SK-N-SH (cell line): ENCODE measurements around the gene EBP. TPM values are rescaled to one million over a fixed set of nuclear protein-coding genes. Genes with fewer than 3 reads are reported as not detected.

Experiments used
- CTCF ChIA-PET: fragments of 300-600, 350-600 bp; formaldehyde crosslinking; extraction: SDS; loops from one replicate; lab custom pipeline; 2021; lab: Yijun Ruan, JAX
- POLR2A ChIA-PET: fragments of 350-600 bp; sonication (Branson Sonifier 250); formaldehyde crosslinking; extraction: SDS; loops from one replicate; lab custom pipeline; 2020; ENCODE audit warnings: antibody characterized with exemption, inconsistent platforms; lab: Yijun Ruan, JAX
- DNase-seq: peaks from one replicate; pipeline ENCODE4 v3.0.0; 2012
- H2AFZ ChIP-seq: fragments of 200-600 bp; sonication (generic); 2 replicates; pipeline ENCODE4 v1.8.1; 2016; ENCODE audit warnings: antibody characterized with exemption, mild to moderate bottlenecking, low read depth
- H3F3A ChIP-seq: fragments of 200-600 bp; sonication (generic); replicated peaks from 2 replicates; pipeline ENCODE3; 2016; ENCODE audit warnings: antibody characterized with exemption, mild to moderate bottlenecking; ENCODE audit not compliant: insufficient read depth
- H3K27ac ChIP-seq, 2 experiments: fragments of 200-500 bp in 1 of 2; fragments of 200-600 bp in 1 of 2; sonication (Bioruptor generic) in 1 of 2; sonication (generic), shearing (Covaris generic) in 1 of 2; 2 replicates each; pipeline versions ENCODE4 v1.5.1 to v1.6.1; 2014 to 2016; ENCODE audit warnings: low read depth in 2 of 2, inconsistent platforms in 1 of 2, low read length in 1 of 2, mild to moderate bottlenecking in 1 of 2, mixed read lengths in 1 of 2
- H3K27me3 ChIP-seq: fragments of 200-600 bp; sonication (generic), shearing (Covaris generic); 2 replicates; pipeline ENCODE4 v1.6.1; 2016; ENCODE audit warnings: mixed run types; ENCODE audit not compliant: insufficient read depth
- H3K36me3 ChIP-seq, 2 experiments: fragments of 200-500 bp in 1 of 2; fragments of 200-600 bp in 1 of 2; sonication (Bioruptor generic) in 1 of 2; sonication (generic) in 1 of 2; replicated peaks in 1 of 2; 2 replicates each; pipeline versions ENCODE3 to v1.5.1; 2014 to 2016; ENCODE audit warnings: low read length in 1 of 2, mild to moderate bottlenecking in 1 of 2; ENCODE audit not compliant: insufficient read depth in 2 of 2, control insufficient read depth in 1 of 2
- H3K4me1 ChIP-seq, 2 experiments: fragments of 200-500 bp in 1 of 2; fragments of 200-600 bp in 1 of 2; sonication (Bioruptor generic) in 1 of 2; sonication (generic), shearing (Covaris generic) in 1 of 2; 2 replicates each; pipeline versions ENCODE4 v1.5.1 to v1.6.1; 2014 to 2016; ENCODE audit warnings: low read depth in 1 of 2, low read length in 1 of 2, mixed run types in 1 of 2; ENCODE audit not compliant: insufficient read depth in 2 of 2, control insufficient read depth in 1 of 2
- H3K4me2 ChIP-seq: fragments of 200-600 bp; sonication (generic), shearing (Covaris generic); 2 replicates; pipeline ENCODE4 v1.6.1; 2017; ENCODE audit warnings: mixed run types
- H3K4me3 ChIP-seq, 2 experiments: fragments of 200-500 bp in 1 of 2; fragments of 200-600 bp in 1 of 2; sonication (Bioruptor generic) in 1 of 2; sonication (generic), shearing (Covaris generic) in 1 of 2; 2 replicates each; pipeline versions ENCODE4 v1.5.1 to v1.8.1; 2014 to 2016; ENCODE audit warnings: low read depth in 2 of 2, inconsistent platforms in 1 of 2, low read length in 1 of 2, mild to moderate bottlenecking in 1 of 2, mixed read lengths in 1 of 2, moderate library complexity in 1 of 2
- H3K79me2 ChIP-seq: fragments of 200-600 bp; sonication (generic); 2 replicates; pipeline ENCODE4 v1.8.1; 2017; ENCODE audit warnings: mild to moderate bottlenecking; ENCODE audit not compliant: insufficient read depth
- H3K9ac ChIP-seq: fragments of 200-600 bp; sonication (generic); 2 replicates; pipeline ENCODE4 v1.6.1; 2017; ENCODE audit warnings: mixed run types
- H3K9me2 ChIP-seq: fragments of 200-600 bp; sonication (generic); 2 replicates; pipeline ENCODE4 v1.6.1; 2017; ENCODE audit warnings: mixed run types
- H3K9me3 ChIP-seq: fragments of 200-600 bp; sonication (generic); 2 replicates; pipeline ENCODE4 v1.6.1; 2017; ENCODE audit warnings: mixed run types, mild to moderate bottlenecking, moderate library complexity
- H4K20me1 ChIP-seq: fragments of 200-600 bp; sonication (generic); 2 replicates; pipeline ENCODE4 v1.6.1; 2017; ENCODE audit warnings: mild to moderate bottlenecking, mixed run types; ENCODE audit not compliant: insufficient read depth
- FOSL2 ChIP-seq: IDR thresholded peaks from 2 replicates; pipeline ENCODE4 v1.4.0; 2012; ENCODE audit warnings: low read depth, mild to moderate bottlenecking, moderate library complexity, borderline replicate concordance
- GABPA ChIP-seq: IDR thresholded peaks from 2 replicates; pipeline ENCODE4 v1.4.0; 2012; ENCODE audit warnings: low read depth, mild to moderate bottlenecking
- IRF3 ChIP-seq: fragments of 150-350 bp; IDR thresholded peaks from 2 replicates; pipeline ENCODE4 v1.6.1; 2016; ENCODE audit warnings: mild to moderate bottlenecking, low read depth, low read length
- JUND ChIP-seq: IDR thresholded peaks from 2 replicates; pipeline ENCODE4 v1.4.0; 2012
- MAX ChIP-seq: IDR thresholded peaks from 2 replicates; pipeline ENCODE4 v1.4.0; 2012; ENCODE audit warnings: low read depth
- MXI1 ChIP-seq: IDR thresholded peaks from 2 replicates; pipeline ENCODE4 v1.6.1; 2012; ENCODE audit warnings: mild to moderate bottlenecking, low read depth, low read length, improper control_type of control experiment
- RCOR1 ChIP-seq: fragments of 150-350 bp; IDR thresholded peaks from 2 replicates; pipeline ENCODE4 v1.6.1; 2017; ENCODE audit warnings: antibody characterized with exemption, low read length
- TCF12 ChIP-seq: IDR thresholded peaks from 2 replicates; pipeline ENCODE4 v1.4.0; 2012
- USF1 ChIP-seq: IDR thresholded peaks from 2 replicates; pipeline ENCODE4 v1.4.0; 2012; ENCODE audit warnings: low read depth, borderline replicate concordance
- WGBS: methylation state at CpG from one replicate; pipeline ENCODE4 v1.1.6; 2017; ENCODE audit warnings: low lambda C conversion rate; 5-methylcytosine and 5-hydroxymethylcytosine counted together
- polyA plus RNA-seq, 3 experiments: library from polyadenylated mRNA; depleted of rRNA; stranded (reverse); fragments of >200 nt; gene quantifications; 2 replicates each; pipeline ENCODE4 v1.2.3, GENCODE V29; 2012

Gene EBP
- polyA plus RNA-seq, 1 of the 3 experiments (the other 2 are of a cell fraction) = 30.2 TPM

- POLR2A ChIA-PET = no interaction called here
- peaks cover 0 to 11% of the 10 kb centered on the region in 2 experiments; a peak in 2 of 4 replicates for H3K4me1 ChIP-seq
- H3K9me3 ChIP-seq = no peaks in the 10 kb centered on the region
- H3K79me2 ChIP-seq = peaks cover 24% of the 10 kb centered on the region
- TF ChIP-seq MAX (no peak), FOSL2 (no peak), RCOR1 (no peak), JUND (no peak), MXI1 (no peak), GABPA (no peak), TCF12 (no peak), USF1 (no peak), IRF3 (no peak)
- WGBS = 38% methylated on average over 6 of the region's 6 CpGs
- H3K27ac ChIP-seq = no peak overlapping the region
- no peak overlapping the region for H2AFZ ChIP-seq
- no peaks in the 10 kb centered on the region for H4K20me1 ChIP-seq
- H3K4me2 ChIP-seq = peak overlapping the region; percentile 92
- no peak for DNase-seq
- H3K27me3 ChIP-seq = no peaks in the 10 kb centered on the region
- peaks cover 15 to 30% of the 10 kb centered on the region in 2 experiments for H3K36me3 ChIP-seq
- CTCF ChIA-PET = interaction anchor here (0.6 kb wide), 1 partner anchor 232 kb away, joined by 3 read pairs; no protein-coding TSS in a partner anchor
- no peaks in the 10 kb centered on the region for H3K9me2 ChIP-seq
- H3F3A ChIP-seq = peaks cover 30% of the 10 kb centered on the region
- peak overlapping the region; percentile 65 to 82; a peak in 3 of 4 replicates for H3K4me3 ChIP-seq
- peak overlapping the region; percentile 98; the same call in 1 of the 2 replicates for H3K9ac ChIP-seq
These were observed 54.5 kb downstream of the EBP start for GRCh38 chrX:48576108-48576507.

Other genes starting within 250 kb of the EBP start
- gene SSX3, start 165.1 kb upstream of the EBP start, polyA plus RNA-seq (2012; rRNA removed) = 0.16 and 0.21 TPM in 2 replicates
- gene SSX4, start 138.3 kb upstream of the EBP start, polyA plus RNA-seq (2012; rRNA removed) = not detected in 2 replicates
- not detected in 2 replicates for gene SSX4B, start 109.8 kb upstream of the EBP start, polyA plus RNA-seq (2012; rRNA removed)
- 0.33 and 0.44 TPM in 2 replicates for gene SLC38A5, start 51.5 kb upstream of the EBP start, polyA plus RNA-seq (2012; rRNA removed)
- gene FTSJ1, start 45.6 kb upstream of the EBP start, polyA plus RNA-seq (2012; rRNA removed) = 31.5 and 34.1 TPM in 2 replicates
- gene PORCN, start 12.8 kb upstream of the EBP start, polyA plus RNA-seq (2012; rRNA removed) = 10.6 and 11.0 TPM in 2 replicates
- gene TBC1D25, start 17.9 kb downstream of the EBP start, polyA plus RNA-seq (2012; rRNA removed) = 11.8 and 18.4 TPM in 2 replicates
- 183 and 222 TPM in 2 replicates for gene RBM3, start 52.7 kb downstream of the EBP start, polyA plus RNA-seq (2012; rRNA removed)
- gene WDR13, start 75.7 kb downstream of the EBP start, polyA plus RNA-seq (2012; rRNA removed) = 58.0 and 101 TPM in 2 replicates
- 0.24 and 0.30 TPM in 2 replicates for gene WAS, start 162.0 kb downstream of the EBP start, polyA plus RNA-seq (2012; rRNA removed)
- 6.3 and 8.5 TPM in 2 replicates for gene SUV39H1, start 174.9 kb downstream of the EBP start, polyA plus RNA-seq (2012; rRNA removed)
- not detected in 2 replicates for gene GLOD5, start 239.9 kb downstream of the EBP start, polyA plus RNA-seq (2012; rRNA removed)